SK-N-DZ (cell line): ENCODE data around the gene CFAP54.

Experiments used
- DNase-seq: peaks from one replicate; pipeline ENCODE4 v3.0.0-alpha.2; 2015; ENCODE audit warnings: low spot score

CFAP54 gene

DNA sequence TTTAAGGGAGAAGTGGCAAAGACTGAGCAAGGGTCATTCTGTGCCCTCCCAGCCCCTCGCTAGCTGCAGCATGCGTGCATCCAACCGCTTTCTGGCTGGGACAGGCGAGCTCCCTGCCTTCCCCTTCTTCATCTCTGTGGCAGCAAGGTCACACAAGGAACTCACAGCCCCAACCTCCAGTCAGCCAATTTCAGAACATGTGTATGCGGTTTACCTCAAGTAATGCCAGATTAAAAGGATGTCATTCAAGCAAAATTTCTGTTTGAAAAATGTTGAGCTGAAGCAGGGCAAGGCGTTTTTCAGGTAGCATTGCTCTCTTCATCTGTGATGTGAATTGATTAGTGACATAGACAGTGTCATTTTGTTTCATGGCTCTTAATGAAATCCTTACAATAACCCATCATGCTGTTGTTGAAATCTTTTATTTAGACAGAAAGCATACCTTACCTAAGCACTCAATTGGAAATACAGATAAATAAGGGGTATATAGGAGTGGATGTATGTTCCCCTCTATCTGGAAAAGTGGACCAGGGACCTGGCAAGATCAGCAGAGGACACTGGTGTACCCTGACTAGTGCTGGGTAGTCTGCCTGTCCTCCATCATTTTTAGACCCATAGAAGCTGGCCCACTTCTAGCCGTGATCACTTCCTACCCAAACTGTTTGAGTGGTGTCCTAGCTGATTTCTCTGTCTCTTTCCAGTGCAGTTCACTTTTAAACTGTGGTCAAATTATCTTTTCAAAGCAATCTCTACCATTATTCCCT is 334.9 kb downstream of the CFAP54 start:
- no peak for DNase-seq

DNA sequence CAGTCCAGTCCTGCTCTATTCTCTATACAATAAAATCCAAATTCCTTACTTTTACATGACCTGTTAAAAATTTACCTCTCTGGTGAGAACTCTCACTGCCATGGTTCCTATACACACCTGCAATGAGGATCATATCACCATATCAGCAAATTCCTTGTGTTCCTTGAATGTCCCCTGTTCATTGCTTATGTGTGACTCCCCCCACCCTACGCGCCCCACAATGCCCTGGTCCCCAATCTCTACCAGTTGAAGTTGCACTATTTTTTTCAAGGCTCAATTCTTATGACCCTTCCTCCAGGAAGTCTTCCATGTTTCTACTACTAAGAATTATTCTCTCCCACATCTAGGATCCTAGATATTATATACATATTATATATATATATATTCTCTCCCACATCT is 335.5 kb downstream of the CFAP54 start:
- DNase-seq = no peak

DNA sequence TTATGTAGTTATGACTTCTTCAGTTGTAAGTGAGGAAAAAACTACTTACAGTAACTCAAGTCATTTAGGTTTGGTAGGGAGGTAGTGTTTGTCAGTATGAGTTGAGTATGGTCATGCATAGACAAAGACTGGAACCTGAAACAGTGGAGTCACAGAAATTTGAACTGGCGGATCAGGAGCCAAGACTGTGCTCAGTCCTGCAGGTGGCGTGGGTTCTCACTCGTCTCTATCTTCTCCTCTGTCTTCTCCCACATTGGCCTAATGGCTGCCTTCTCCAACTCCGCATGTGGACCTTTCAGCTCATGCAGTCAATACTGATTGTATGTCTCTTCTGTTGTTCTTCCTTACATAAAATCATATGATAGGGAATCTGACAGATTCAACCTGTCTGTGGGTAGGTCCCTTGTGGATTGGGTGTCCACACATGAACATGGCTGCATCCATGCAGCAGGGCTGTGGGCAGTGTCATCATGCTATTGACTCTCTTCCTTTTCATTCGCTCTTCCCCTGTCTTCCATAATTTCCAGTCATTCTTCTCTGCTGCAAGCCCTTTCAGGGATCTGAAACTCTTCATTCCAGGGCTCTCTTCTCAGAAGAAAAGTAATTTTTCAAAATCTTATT is 338.9 kb downstream of the CFAP54 start:
- DNase-seq = no peak

DNA sequence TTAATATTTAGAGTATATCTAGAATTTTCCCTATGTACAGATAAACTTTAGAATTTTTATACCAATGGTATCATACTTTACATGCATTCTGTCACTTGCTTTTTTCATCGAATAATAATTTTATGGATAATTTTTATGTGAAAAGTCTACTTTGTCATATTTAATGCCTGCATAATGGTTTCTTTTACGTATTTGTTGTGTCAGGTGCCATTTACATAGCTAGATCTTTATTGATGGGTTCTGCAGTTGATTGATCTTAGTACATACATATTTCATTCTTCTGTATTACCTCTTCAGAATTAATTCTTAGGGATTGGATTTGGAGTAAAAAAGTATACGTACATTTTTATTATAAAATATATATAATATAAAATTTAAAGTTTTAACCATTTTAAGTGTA is 340.0 kb downstream of the CFAP54 start:
- no peak for DNase-seq

DNA sequence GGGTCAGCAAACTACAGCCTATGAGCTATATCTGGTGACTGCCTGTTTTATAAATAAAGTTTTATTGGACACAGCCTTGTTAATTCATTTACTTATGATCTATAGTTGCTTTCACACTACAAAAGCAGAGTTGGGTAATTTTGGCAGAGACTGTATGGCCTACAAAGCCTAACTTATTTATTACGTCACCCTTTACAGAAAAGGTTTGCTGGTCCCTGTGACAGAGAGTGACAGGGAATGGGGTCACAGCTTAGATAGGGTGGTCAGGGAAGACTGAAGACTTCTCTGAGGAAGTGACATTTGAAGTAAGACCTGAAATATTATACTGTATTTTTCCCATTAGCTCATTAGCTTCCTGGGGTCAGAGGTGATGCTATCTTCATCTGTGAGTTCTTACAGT is 342.0 kb downstream of the CFAP54 start:
- no peak for DNase-seq

DNA sequence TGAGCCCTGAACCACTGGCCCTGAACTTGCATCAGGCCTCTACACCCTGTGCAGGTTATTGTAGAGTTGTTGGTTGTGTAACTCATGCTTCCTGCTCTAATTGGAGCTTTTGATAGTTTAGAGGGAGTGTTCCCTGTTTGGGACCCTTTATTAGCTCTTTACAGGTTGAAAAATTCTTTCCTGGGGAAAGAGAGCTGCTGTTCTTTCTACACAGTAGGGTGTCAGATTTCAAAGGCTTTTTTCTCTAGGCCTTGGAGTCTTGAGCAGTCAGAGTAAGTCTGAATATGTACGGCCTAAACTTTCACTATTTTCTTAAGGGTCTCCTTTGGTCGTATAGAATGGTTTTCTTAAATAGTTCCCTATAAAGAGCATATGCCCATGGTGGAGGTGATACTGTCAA is 356.9 kb downstream of the CFAP54 start:
- DNase-seq = no peak

DNA sequence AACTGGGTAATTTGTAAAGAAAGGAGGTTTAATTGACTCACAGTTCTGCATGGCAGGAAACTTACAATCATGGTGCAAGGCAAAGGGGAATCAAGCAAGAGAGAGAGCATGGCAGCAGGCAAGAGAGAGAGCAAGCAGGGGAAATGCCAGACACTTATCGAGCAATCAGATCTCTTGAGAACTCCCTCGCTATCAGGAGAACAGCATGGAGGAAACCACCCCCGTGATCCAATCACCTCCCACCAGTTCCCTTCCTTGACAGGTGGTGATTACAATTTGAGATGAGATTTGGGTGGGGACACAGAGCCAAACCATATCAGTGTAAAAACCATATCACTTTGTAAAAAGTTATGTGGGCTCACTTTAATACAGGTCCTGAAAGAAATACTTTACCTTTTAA is 361.3 kb downstream of the CFAP54 start:
- DNase-seq = no peak

DNA sequence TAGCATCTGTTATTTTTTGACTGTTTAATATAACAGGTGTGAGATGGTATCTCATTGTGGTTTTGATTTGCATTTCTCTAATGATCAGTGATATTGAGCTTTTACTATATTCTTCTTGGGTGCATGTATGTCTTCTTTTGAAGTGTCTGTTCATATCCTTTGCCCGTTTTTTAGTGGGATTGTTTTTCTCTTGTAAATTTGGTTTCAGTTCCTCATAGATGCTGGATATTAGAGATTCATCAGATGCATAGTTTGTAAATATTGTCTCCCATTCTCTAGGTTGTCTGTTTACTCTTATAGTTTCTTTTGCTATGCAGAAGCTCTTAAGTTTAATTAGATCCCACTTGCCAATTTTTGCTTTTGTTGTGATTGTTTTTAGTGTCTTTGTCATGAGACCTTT is 368.8 kb downstream of the CFAP54 start:
- DNase-seq = no peak

DNA sequence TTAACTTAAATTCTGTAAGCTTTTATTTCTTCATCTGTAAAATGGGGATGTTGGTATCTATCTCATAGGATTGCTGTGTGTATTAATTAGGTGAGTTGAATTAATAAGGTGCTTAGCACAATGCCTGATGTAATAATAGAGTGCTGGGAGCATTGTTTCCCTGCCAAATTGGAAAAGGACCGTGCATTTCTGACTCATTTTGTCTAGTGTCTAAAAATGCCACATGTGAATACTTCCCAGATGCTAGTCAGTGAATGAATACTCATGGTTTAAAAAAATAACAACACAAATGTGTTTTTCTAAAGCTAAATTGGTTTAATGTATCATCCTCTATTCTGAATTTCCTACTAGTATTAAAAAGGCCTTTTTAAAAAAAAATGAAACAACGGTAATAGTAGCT is 372.3 kb downstream of the CFAP54 start:
- DNase-seq = no peak

DNA sequence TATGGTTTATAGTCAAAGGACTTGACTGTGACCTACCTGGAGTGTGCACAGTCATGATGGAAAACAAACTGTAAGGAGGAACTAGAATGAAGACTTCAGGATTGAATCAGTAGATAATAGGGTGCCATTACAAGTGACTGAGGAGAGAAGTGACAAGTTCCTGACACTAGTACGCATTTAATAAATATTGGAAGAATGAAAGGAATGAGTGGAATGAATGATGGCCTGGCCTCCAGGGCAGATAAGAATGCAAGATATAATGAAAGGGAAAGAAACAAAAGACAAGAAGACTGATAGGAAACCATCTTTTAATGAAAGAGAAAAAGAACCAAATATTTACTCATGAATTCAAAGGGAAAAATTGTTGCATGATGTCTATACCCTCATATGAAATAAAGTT is 372.9 kb downstream of the CFAP54 start:
- no peak for DNase-seq

DNA sequence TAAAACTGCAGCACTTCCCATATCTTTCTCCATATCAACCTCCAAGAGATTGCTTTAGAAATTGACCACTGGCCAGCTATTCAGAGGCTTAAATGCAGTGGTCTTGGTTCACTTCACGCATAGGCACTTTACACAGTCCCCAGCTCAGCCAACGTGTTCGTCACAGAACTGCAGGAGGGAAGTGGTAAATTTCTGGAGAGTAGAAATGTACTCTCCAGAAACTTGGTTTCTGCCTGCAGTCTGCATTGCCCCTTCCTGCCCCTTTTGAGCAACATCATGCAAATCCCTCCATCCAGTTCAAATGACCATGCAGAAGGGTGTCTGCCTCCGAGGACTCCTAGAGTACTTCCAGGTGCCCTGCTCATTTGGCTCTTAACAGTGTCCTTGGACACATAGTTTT is 375.0 kb downstream of the CFAP54 start:
- no peak for DNase-seq

DNA sequence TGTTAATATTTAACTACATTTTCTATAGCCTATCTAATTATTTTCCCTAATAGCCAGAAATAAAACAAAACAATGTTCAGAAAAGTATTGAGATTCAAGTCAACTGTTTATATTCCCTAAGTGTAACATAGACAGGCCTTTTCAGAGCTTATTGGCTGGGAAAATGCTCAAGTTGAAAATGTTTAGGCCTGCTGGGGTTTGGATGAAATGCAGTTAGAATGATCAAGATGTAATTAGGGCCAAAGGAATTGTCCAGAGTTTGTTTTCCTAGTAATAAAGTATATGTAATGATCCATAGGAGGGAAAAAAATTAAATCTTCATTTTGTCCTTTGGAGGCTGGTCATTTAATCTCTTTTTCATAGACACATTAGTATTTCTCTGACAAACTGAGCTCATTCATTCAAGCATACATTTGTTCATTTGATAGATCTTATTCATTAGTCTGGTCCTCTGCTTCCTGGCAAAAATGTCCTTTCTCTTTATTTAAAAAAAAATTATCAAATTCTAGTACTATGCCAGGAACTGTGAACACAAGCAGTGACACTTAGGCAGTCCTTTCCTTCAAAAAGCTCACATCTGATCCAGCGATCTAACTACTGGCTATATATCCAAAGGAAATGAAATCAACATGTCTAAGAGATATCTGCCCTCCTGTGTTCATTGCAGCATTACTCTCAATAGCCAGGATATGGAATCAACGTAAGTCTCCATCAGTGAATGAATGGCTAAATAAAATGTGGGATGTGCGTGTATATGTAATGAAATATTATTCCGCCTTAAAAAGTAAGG is 377.6 kb downstream of the CFAP54 start:
- no peak for DNase-seq

DNA sequence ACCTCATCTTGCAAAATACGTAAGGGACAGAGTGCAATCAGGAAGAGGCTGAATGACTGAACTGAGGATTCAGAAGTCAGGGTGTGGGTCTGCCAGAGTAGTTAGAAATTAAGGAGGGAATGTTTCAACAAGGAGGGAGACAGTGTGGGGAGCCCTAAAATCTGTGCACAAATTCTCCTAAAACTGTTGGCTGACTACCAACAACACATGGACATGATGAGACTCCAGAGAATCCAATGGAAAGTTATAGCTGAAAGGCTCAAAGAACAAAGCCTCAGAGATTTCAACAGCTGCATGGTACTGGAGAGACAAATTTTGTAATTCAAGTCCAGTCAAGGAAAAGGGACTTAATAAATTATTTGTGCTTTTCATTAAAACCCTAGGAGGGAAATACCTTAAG is 381.6 kb downstream of the CFAP54 start:
- no peak for DNase-seq

DNA sequence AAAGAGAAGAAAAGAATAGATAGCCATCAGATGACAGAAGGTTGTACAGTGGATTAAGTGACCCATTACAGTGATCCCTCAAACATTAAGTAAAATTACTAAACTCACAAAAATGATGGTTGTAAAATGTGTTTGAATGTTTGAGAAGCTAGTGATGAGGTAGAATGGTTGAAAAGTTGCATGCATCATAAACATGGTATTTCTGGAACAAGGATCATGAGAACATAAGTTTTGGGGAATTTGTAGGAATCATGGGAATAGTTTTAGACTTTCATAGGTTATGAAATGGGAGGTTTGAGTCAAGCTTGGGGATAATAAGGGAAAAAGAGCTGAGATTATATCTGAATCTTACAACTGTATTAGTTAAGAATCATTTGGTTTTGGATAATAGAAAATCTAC is 383.6 kb downstream of the CFAP54 start:
- no peak for DNase-seq

DNA sequence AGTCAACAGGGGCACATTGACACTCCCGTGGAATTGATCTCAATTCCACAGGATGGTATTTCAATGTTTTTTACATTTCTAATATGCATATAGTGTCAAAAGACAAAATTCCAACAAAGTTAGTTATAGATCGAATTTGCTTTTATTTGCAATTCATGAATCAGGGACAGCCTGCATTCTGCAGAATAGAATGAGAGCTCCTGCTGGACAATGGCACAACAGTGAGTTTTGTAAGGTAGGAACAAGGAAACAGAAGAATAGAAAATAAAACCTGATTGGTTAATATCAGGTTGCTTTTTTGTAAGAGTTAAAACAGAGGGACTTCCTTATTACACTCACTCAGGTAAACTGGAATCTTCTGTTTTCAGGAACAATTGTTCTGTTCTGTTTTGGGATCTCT is 384.8 kb downstream of the CFAP54 start:
- no peak for DNase-seq

DNA sequence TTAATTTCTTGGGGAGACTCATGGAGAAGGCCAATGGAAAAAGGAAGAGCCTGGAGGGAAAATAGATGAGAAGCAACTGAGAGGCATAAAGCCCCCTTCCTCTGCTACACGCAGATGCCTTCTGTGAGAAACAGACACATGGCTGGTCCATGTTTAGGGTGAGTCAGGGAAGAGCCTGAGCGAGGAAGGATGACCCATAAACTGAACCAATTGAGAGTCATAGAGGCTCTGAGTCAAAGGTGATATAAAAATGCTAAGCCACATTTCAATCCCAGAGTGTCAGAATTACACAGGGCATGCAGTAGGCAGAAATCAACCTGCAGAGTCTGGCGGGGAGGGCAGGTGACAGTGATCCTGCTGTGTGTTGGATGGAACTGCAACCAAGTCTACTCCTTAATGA is 387.6 kb downstream of the CFAP54 start:
- no peak for DNase-seq

DNA sequence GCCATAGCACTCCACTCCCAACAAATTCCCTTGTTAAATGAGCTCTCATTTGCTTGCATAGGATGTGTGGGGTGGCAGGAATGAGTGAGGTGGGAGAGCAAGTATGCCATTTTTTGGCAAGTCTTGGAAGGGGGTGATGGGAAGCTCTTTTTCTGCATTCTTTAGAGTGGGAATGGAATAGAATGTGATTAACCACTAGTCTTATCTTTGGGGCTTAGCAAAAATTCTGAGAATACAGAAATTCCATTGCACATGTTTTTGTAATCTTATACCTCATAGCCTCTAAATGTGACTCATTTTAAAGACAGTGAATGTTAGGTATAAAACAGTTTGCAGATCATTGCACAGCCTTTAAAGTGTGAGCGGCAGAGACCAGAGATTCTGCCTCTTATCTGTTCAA is 389.3 kb downstream of the CFAP54 start:
- no peak for DNase-seq

DNA sequence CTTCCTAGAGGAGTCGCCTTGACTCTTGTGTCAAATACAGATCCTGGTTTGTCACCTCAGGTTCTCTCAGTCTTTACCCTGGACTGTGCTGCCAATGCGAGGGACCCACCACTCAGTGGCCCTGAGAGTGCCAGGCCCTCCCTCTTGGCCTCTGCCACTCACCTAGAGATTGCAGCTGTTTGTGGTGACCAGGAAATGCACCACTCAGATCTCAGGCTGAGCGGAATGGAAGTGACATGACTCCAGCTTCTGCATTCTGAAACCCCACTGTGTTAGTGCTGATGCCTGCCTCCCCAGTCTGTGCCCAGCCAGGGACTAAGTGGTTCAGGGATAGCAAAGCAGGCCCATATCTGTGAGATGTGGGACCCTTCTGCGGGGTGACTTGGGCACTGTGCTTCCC is 389.9 kb downstream of the CFAP54 start:
- DNase-seq = no peak

DNA sequence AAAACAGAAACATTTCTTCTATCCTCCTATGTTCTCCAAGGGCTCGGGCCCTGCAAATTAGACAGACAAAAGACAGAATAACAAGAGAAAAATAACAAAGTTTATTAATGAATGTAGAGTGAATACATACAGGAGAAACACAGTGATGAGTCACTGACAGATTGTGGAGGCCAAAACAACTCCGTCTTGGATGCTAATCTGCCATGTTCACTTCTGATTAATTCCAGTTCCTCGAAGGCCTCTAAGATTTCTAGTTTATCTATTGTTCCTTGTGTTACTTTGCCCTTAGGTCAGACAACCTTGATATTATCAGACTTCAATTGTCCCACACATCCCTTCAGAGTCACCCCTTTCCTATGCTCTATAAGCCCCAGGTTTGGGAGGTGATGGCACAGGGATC is 390.8 kb downstream of the CFAP54 start:
- DNase-seq = no peak

DNA sequence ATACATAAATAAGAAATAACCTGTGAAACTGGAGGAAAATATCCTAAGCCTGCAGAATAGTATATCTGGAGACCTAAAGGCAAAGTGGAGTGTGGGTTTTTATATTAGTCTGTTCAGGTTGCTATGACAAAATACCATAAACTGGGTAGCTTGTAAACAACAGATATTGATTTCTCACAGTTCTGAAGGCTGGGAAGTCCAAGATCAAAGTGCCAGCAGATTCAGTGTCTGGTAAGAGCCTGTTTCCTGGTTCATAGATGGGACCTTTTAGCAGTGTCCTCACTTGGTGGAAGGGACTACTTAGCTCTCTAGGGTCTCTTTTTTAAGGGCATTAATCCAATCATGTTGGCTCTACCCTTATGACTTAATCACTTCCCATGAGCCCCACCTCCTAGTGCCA is 392.2 kb downstream of the CFAP54 start:
- DNase-seq = no peak

DNA sequence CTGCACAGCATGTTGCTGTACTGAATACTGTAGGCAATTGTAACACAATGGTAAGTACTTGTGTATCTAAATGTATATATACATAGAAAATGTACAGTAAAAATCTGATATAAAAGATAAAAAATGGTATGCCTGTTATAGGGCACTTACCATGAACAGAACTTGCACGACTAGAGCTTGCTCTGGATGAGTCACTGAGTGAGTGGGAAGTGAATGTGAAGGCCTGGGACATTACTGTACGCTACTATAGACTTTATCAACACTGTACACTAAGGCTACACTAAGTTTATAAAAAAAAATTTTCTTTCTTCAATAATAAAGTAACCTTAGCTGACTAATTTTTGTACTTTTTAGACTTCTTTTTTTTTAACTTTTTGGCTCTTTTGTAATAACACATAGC is 393.5 kb downstream of the CFAP54 start:
- DNase-seq = no peak

DNA sequence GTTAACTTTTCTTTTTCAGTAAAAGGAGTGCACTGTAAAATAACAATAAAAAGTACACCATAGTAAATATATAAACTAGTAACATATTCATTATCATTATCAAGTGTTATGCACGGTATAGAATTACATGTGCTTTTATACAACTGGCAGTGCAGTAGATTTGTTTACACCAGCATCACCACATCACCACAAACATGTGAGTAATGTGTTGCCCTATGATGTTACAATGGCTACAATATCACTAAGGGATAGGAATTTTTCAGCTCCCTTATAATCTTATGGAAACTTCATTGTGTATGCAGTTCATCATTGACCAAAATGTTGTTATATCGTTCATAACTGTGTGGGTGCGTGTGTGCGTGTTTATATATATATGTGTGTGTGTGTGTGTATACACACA is 394.2 kb downstream of the CFAP54 start:
- no peak for DNase-seq
